K562 (cell line): ENCODE measurements around the gene PLEKHF1. TPM values are rescaled to one million over a fixed set of nuclear protein-coding genes. Genes with fewer than 3 reads are reported as not detected.

ENCODE experiments used
- ATAC-seq: fragments of 200-7000 bp; cut with Tn5 transposase; 3 replicates; pipeline ENCODE4 v1.9.1; 2020; ENCODE audit warnings: moderate library complexity
- BruUV-seq: library from RNA; stranded (reverse); fragments of 400-500 nt; replicated peaks from 2 replicates; lab custom pipeline; 2021; lab: Mats Ljungman, UMichigan
- CTCF ChIA-PET: fragments of 300-600 bp; formaldehyde crosslinking; extraction: SDS; loops from one replicate; lab custom pipeline; 2021; ENCODE audit warnings: low intra/inter-chr PET ratio; lab: Yijun Ruan, JAX
- POLR2A ChIA-PET: fragments of 300-600, 350-650 bp; sonication (Branson Sonifier 250); formaldehyde crosslinking; extraction: SDS; loops from one replicate; lab custom pipeline; 2021; ENCODE audit warnings: antibody characterized with exemption, inconsistent platforms; lab: Yijun Ruan, JAX
- DNase-seq, 4 experiments: peaks; one replicate each; pipeline versions ENCODE4 v3.0.0 to v3.0.0-alpha.2; 2011 to 2018; ENCODE audit warnings: low spot score in 3 of 4, mixed read lengths in 3 of 4; ENCODE audit errors: extremely low read depth in 1 of 4
- FAIRE-seq: peaks from 2 replicates; lab custom pipeline; 2011; peaks lifted over from hg19 to GRCh38; lab: Jason Lieb, UNC
- H2AFZ ChIP-seq: 2 replicates; pipeline ENCODE4 v1.6.0; 2011; ENCODE audit warnings: low read depth, low read length, control low read depth, inconsistent platforms
- H3K27ac ChIP-seq: fragments of 200-600 bp; 3 replicates; pipeline ENCODE4 v1.8.0; 2011; ENCODE audit warnings: low read depth, mild to moderate bottlenecking, control low read depth, inconsistent platforms, low read length, moderate library complexity, mixed read lengths; ENCODE audit errors: extremely low read depth
- H3K27me3 ChIP-seq, 2 experiments: fragments of 300-600 bp in 1 of 2; 2 replicates in 1 of 2; 3 replicates in 1 of 2; pipeline versions ENCODE4 v1.6.0 to v1.8.0; 2011; ENCODE audit warnings: inconsistent platforms in 2 of 2, low read length in 2 of 2, mild to moderate bottlenecking in 1 of 2, mixed read lengths in 1 of 2, moderate library complexity in 1 of 2; ENCODE audit not compliant: control insufficient read depth in 2 of 2, insufficient read depth in 2 of 2
- H3K36me3 ChIP-seq: fragments of 300-600 bp; 3 replicates; pipeline ENCODE4 v1.8.0; 2011; ENCODE audit warnings: mild to moderate bottlenecking, low read length, inconsistent platforms; ENCODE audit not compliant: control insufficient read depth, insufficient read depth
- H3K4me1 ChIP-seq, 2 experiments: fragments of 200-600 bp in 1 of 2; replicated peaks in 1 of 2; 2 replicates in 1 of 2; 3 replicates in 1 of 2; pipeline versions ENCODE4 v1.5.1 to v1.8.0; 2011; ENCODE audit warnings: inconsistent platforms in 2 of 2, low read length in 2 of 2, mild to moderate bottlenecking in 1 of 2, mixed read lengths in 1 of 2, moderate library complexity in 1 of 2; ENCODE audit not compliant: control insufficient read depth in 2 of 2, insufficient read depth in 2 of 2
- H3K4me2 ChIP-seq: 2 replicates; pipeline ENCODE4 v1.6.1; 2011; ENCODE audit warnings: low read length, control low read depth, inconsistent platforms, mixed read lengths; ENCODE audit not compliant: insufficient read depth
- H3K4me3 ChIP-seq: fragments of 200-600 bp; sonication (generic), shearing (Covaris generic); 2 replicates; pipeline ENCODE4 v1.5.1; 2016; ENCODE audit warnings: control low read depth, inconsistent platforms
- H3K79me2 ChIP-seq: fragments of 200-600 bp; 3 replicates; pipeline ENCODE4 v1.8.0; 2011; ENCODE audit warnings: low read length, inconsistent platforms; ENCODE audit not compliant: control insufficient read depth, insufficient read depth
- H3K9ac ChIP-seq, 2 experiments: 2 replicates each; pipeline versions ENCODE4 v1.6.0 to v1.6.1; 2011; ENCODE audit warnings: low read depth in 2 of 2, low read length in 2 of 2, control low read depth in 1 of 2, inconsistent platforms in 1 of 2, mild to moderate bottlenecking in 1 of 2, mixed read lengths in 1 of 2; ENCODE audit not compliant: insufficient read depth in 1 of 2
- H3K9me1 ChIP-seq: one replicate; pipeline ENCODE4 v1.6.0; 2011; ENCODE audit warnings: inconsistent platforms, mild to moderate bottlenecking, low read length, moderate library complexity; ENCODE audit not compliant: control insufficient read depth, insufficient read depth
- H3K9me3 ChIP-seq: replicated peaks from 2 replicates; pipeline ENCODE4 v1.5.1; 2011; ENCODE audit warnings: low read depth, low read length, inconsistent platforms; ENCODE audit not compliant: control insufficient read depth, insufficient read depth
- H4K20me1 ChIP-seq: replicated peaks from 2 replicates; pipeline ENCODE4 v1.6.1; 2011; ENCODE audit warnings: low read length, inconsistent platforms, mixed read lengths; ENCODE audit not compliant: control insufficient read depth, insufficient read depth
- E2F6 ChIP-seq, 2 experiments: IDR thresholded peaks; 2 replicates each; pipeline ENCODE4 v1.6.1; 2011; ENCODE audit warnings: borderline replicate concordance in 1 of 2, control low read depth in 1 of 2, low read depth in 1 of 2, low read length in 1 of 2, mild to moderate bottlenecking in 1 of 2, mixed read lengths in 1 of 2, moderate library complexity in 1 of 2; ENCODE audit not compliant: insufficient read depth in 1 of 2, insufficient read length in 1 of 2, poor library complexity in 1 of 2, severe bottlenecking in 1 of 2; ENCODE audit errors: extremely low read depth in 1 of 2
- HLTF ChIP-seq: fragments of 450-650 bp; IDR thresholded peaks from 2 replicates; pipeline ENCODE4 v1.6.1; 2016
- HMBOX1 ChIP-seq: sonication (generic); IDR thresholded peaks from 2 replicates; pipeline ENCODE4 v1.6.1; 2016
- HOXB6 ChIP-seq: fragments of 250-450 bp; sonication (Bioruptor Pico); IDR thresholded peaks from 2 replicates; pipeline ENCODE4 v1.5.1; 2022; ENCODE audit warnings: mild to moderate bottlenecking, borderline replicate concordance
- NFIC ChIP-seq: fragments of 450-650 bp; IDR thresholded peaks from 2 replicates; pipeline ENCODE4 v1.6.1; 2017; ENCODE audit warnings: mild to moderate bottlenecking, inconsistent platforms
- STAG1 ChIP-seq: sonication (generic); formaldehyde crosslinking; IDR thresholded peaks from 2 replicates; pipeline ENCODE4 v1.5.0; 2020; ENCODE audit warnings: missing genetic modification reagents, borderline replicate concordance
- ZKSCAN8 ChIP-seq: fragments of 200-800 bp; sonication (Bioruptor generic); IDR thresholded peaks from 2 replicates; pipeline ENCODE4 v1.6.1; 2016; ENCODE audit warnings: missing genetic modification characterization, missing compliant biosample characterization
- WGBS: fragments of 100-300 bp; shearing (Covaris generic); methylation state at CpG from one replicate; pipeline ENCODE4 v1.1.6; 2016; ENCODE audit warnings: low coverage, mixed read lengths; ENCODE audit not compliant: insufficient coverage; ENCODE audit errors: missing lambda C conversion rate; 5-methylcytosine and 5-hydroxymethylcytosine counted together
- in situ Hi-C: fragments of 300-500 bp; cut with MboI; formaldehyde crosslinking; loops from 4 replicates; pipeline ENCODE4 v1.15.0; 2018; ENCODE audit warnings: inconsistent platforms, mixed read lengths
- intact Hi-C: fragments of 100-400 bp; cut with micrococcal nuclease; formaldehyde crosslinking; loops from 2 replicates; pipeline ENCODE4 v1.14.2; 2022
- polyA plus RNA-seq, 8 experiments: library from polyadenylated mRNA; depleted of rRNA in 4 of 8; stranded (reverse) in 5 of 8; unstranded in 3 of 8; fragments of >200 nt; fragmentation: Nextera tagmentation in 2 of 8; fragmentation: Illumina TruSeq in 1 of 8; extraction: Ambion mirVana in 2 of 8; extraction: Trizol in 1 of 8; gene quantifications; 2 replicates each; pipeline versions ENCODE4 v1.2.1 to v1.2.3, GENCODE V29; 2011 to 2014; ENCODE audit warnings: inconsistent platforms in 1 of 8, missing spikeins in 1 of 8
- total RNA-seq, 7 experiments: library from RNA; depleted of rRNA in 6 of 7; stranded (reverse); fragments of >200 nt in 6 of 7; fragmentation: Illumina TruSeq in 2 of 7; extraction: Trizol in 2 of 7; gene quantifications; 2 replicates each; pipeline versions ENCODE4 v1.2.1 to v1.2.3, GENCODE V29; 2011 to 2021; ENCODE audit warnings: low replicate concordance in 1 of 7

The PLEKHF1 gene
- total and polyA plus RNA-seq, 9 of the 15 experiments (the other 6 are each of a cell fraction or from before 2014, with no cell fraction given), result 0.07 to 13.4 (median 3.9) TPM; not detected in 1

- TF ChIP-seq HMBOX1 (no peak), STAG1 (CRISPR knock-in tag) (no peak), HOXB6 (CRISPR knock-in tag) (no peak), ZKSCAN8 (CRISPR knock-in tag) (no peak), HLTF (no peak)
Observed at GRCh38 chr19:29706635-29707034, 41.4 kb downstream of the PLEKHF1 start (continued).

- 77% methylated on average over 17 of the region's 18 CpGs for WGBS
- no peaks in the 10 kb centered on the region for H3K9me1 ChIP-seq
- H3K36me3 ChIP-seq, result peaks cover 19% of the 10 kb centered on the region; the same call in 2 of the 3 replicates
- H3K9me3 ChIP-seq, result no peaks in the 10 kb centered on the region
- no peak overlapping the region for H3K4me2 ChIP-seq
- no peaks in the 10 kb centered on the region for H3K27me3 ChIP-seq
- no peaks in the 10 kb centered on the region for H4K20me1 ChIP-seq
- H2AFZ ChIP-seq, result no peak overlapping the region
- no TSS peak for BruUV-seq
- no peak overlapping the region for H3K27ac ChIP-seq
- ChIA-PET POLR2A (interaction anchor here (1.2 to 3.6 kb wide), 2 partner anchors 8 to 9 kb away, joined by 4 to 10 read pairs; no protein-coding TSS in a partner anchor), CTCF (no interaction called here)
- peaks cover 0 to 9% of the 10 kb centered on the region in 2 experiments; a peak in 2 of 5 replicates for H3K4me1 ChIP-seq
- DNase-seq, result no peak
- intact Hi-C loops, result no loop called here
- FAIRE-seq, result no peak
- H3K4me3 ChIP-seq, result no peak overlapping the region
- ATAC-seq, result no peak
- peaks cover 4% of the 10 kb centered on the region; the same call in 1 of the 3 replicates for H3K79me2 ChIP-seq
- in situ Hi-C loops, result no loop called here
- peak overlapping the region in 1 of 2 experiments; percentile 55; a peak in 1 of 4 replicates for H3K9ac ChIP-seq
- no peak for TF ChIP-seq NFIC
- TF ChIP-seq E2F6 (IDR thresholded peaks at IDR 0.05; ENCODE audit: borderline replicate concordance in 1 of 2, extremely low read depth in 1 of 2, insufficient read depth in 1 of 2, insufficient read length in 1 of 2, low read depth in 1 of 2, low read length in 1 of 2, poor library complexity in 1 of 2, severe bottlenecking in 1 of 2), result no peak
Observed at GRCh38 chr19:29708554-29709439, 43.5 kb downstream of the PLEKHF1 start.
